GM23338 (cell line): ENCODE data around the gene JAKMIP2. TPM values are rescaled to one million over a fixed set of nuclear protein-coding genes. Genes with fewer than 3 reads are reported as not detected.

Experiments
- ATAC-seq: fragments of 200-7000 bp; cut with Tn5 transposase; 3 replicates; pipeline ENCODE4 v1.9.1; 2020
- DNase-seq: peaks from one replicate; pipeline ENCODE4 v3.0.0-alpha.2; 2015; ENCODE audit warnings: low spot score
- H2AFZ ChIP-seq: fragments of 200-600 bp; sonication (generic); 2 replicates; pipeline ENCODE4 v1.8.0; 2016; ENCODE audit warnings: antibody characterized with exemption, mild to moderate bottlenecking, moderate library complexity
- H3F3A ChIP-seq: fragments of 200-600 bp; sonication (generic); replicated peaks from 2 replicates; pipeline ENCODE4 v1.8.0; 2017; ENCODE audit warnings: antibody characterized with exemption, mixed run types, low read depth
- H3K27ac ChIP-seq: fragments of 200-600 bp; sonication (generic); 2 replicates; pipeline ENCODE4 v1.6.1; 2016; ENCODE audit warnings: low read depth
- H3K27me3 ChIP-seq: fragments of 200-600 bp; sonication (generic); 2 replicates; pipeline ENCODE4 v1.8.0; 2016; ENCODE audit warnings: mild to moderate bottlenecking, mixed run types, moderate library complexity; ENCODE audit not compliant: insufficient read depth
- H3K36me3 ChIP-seq: fragments of 200-600 bp; sonication (generic); 2 replicates; pipeline ENCODE4 v1.8.0; 2016; ENCODE audit warnings: mild to moderate bottlenecking; ENCODE audit not compliant: insufficient read depth
- H3K4me1 ChIP-seq: fragments of 200-600 bp; sonication (generic); 2 replicates; pipeline ENCODE4 v1.8.0; 2016; ENCODE audit warnings: mild to moderate bottlenecking, moderate library complexity; ENCODE audit not compliant: insufficient read depth
- H3K4me2 ChIP-seq: fragments of 200-600 bp; sonication (generic); 2 replicates; pipeline ENCODE4 v1.7.1; 2017; ENCODE audit warnings: mixed run types
- H3K4me3 ChIP-seq: fragments of 200-600 bp; sonication (generic); 2 replicates; pipeline ENCODE4 v1.6.1; 2016; ENCODE audit warnings: mixed run types
- H3K79me2 ChIP-seq: fragments of 200-600 bp; sonication (generic); replicated peaks from 2 replicates; pipeline ENCODE4 v1.8.0; 2017; ENCODE audit warnings: mild to moderate bottlenecking; ENCODE audit not compliant: insufficient read depth
- H3K9me2 ChIP-seq: fragments of 200-600 bp; sonication (generic); 2 replicates; pipeline ENCODE4 v1.8.0; 2017; ENCODE audit not compliant: insufficient read depth
- H4K20me1 ChIP-seq: fragments of 200-600 bp; sonication (generic); replicated peaks from 2 replicates; pipeline ENCODE4 v1.8.0; 2017; ENCODE audit warnings: mild to moderate bottlenecking; ENCODE audit not compliant: insufficient read depth
- H3K27ac Mint-ChIP-seq: 2 replicates; pipeline ENCODE4 v1.8.0; 2020; ENCODE audit warnings: inconsistent platforms, mild to moderate bottlenecking, moderate library complexity, mixed read lengths
- H3K27me3 Mint-ChIP-seq: 3 replicates; pipeline ENCODE4 v1.8.0; 2022; ENCODE audit warnings: low read depth, mild to moderate bottlenecking, moderate library complexity, mixed read lengths, inconsistent platforms; ENCODE audit not compliant: insufficient read depth, poor library complexity
- H3K36me3 Mint-ChIP-seq: 3 replicates; pipeline ENCODE4 v1.8.0; 2021; ENCODE audit warnings: low read depth, mild to moderate bottlenecking, inconsistent platforms, moderate library complexity, mixed read lengths
- H3K4me1 Mint-ChIP-seq: 3 replicates; pipeline ENCODE4 v1.8.0; 2020; ENCODE audit warnings: mild to moderate bottlenecking, inconsistent platforms, mixed read lengths
- H3K4me3 Mint-ChIP-seq: 3 replicates; pipeline ENCODE4 v1.8.0; 2021; ENCODE audit warnings: moderate library complexity, mild to moderate bottlenecking, inconsistent platforms, mixed read lengths
- H3K9me3 Mint-ChIP-seq: 3 replicates; pipeline ENCODE4 v1.8.0; 2020; ENCODE audit warnings: moderate library complexity, mild to moderate bottlenecking, inconsistent platforms, mixed read lengths
- CREB1 ChIP-seq: fragments of 250-450 bp; sonication (Bioruptor Pico); IDR thresholded peaks from 2 replicates; pipeline ENCODE4 v1.5.0; 2020; ENCODE audit warnings: low read depth, mild to moderate bottlenecking, moderate library complexity
- CTCF ChIP-seq, 2 experiments: fragments of 200-600 bp in 1 of 2; sonication (generic) in 1 of 2; conservative IDR thresholded peaks; 2 replicates each; pipeline versions ENCODE4 v1.5.1 to v1.6.1; 2016 to 2017; ENCODE audit warnings: antibody characterized with exemption in 2 of 2, low read depth in 2 of 2, mild to moderate bottlenecking in 2 of 2, moderate library complexity in 1 of 2
- ETS1 ChIP-seq: IDR thresholded peaks from 2 replicates; pipeline ENCODE4 v1.6.1; 2016; ENCODE audit warnings: antibody characterized with exemption
- EZH2 ChIP-seq: fragments of 200-600 bp; sonication (generic); IDR thresholded peaks from one replicate; pipeline ENCODE4 v1.8.0; 2017; ENCODE audit warnings: antibody characterized with exemption, mild to moderate bottlenecking, low read depth; ENCODE audit not compliant: unreplicated experiment
- EZH2phosphoT487 ChIP-seq: fragments of 200-600 bp; sonication (generic); IDR thresholded peaks from one replicate; pipeline ENCODE4 v1.8.1; 2018; ENCODE audit warnings: antibody characterized with exemption; ENCODE audit not compliant: unreplicated experiment
- JUNB ChIP-seq: IDR thresholded peaks from one replicate; pipeline ENCODE4 v1.6.1; 2016; ENCODE audit warnings: antibody characterized with exemption; ENCODE audit not compliant: unreplicated experiment
- NANOG ChIP-seq: IDR thresholded peaks from 2 replicates; pipeline ENCODE4 v1.6.1; 2016; ENCODE audit warnings: antibody characterized with exemption, borderline replicate concordance
- POLR2AphosphoS5 ChIP-seq: IDR thresholded peaks from 2 replicates; pipeline ENCODE4 v1.6.1; 2016; ENCODE audit warnings: antibody characterized with exemption, low read depth
- STAT1 ChIP-seq: IDR thresholded peaks from one replicate; pipeline ENCODE4 v1.6.1; 2016; ENCODE audit warnings: antibody characterized with exemption; ENCODE audit not compliant: unreplicated experiment
- ZNF114 ChIP-seq: fragments of 250-450 bp; sonication (Bioruptor Pico); IDR thresholded peaks from 2 replicates; pipeline ENCODE4 v1.5.0; 2020; ENCODE audit warnings: mild to moderate bottlenecking, moderate library complexity
- ZNF331 ChIP-seq: fragments of 250-450 bp; sonication (Bioruptor Pico); IDR thresholded peaks from 2 replicates; pipeline ENCODE4 v1.5.0; 2020; ENCODE audit warnings: low read depth, mild to moderate bottlenecking, moderate library complexity
- polyA plus RNA-seq: library from polyadenylated mRNA; unstranded; fragments of >200 nt; fragmentation: Nextera tagmentation; extraction: Ambion mirVana; gene quantifications from 2 replicates; pipeline ENCODE4 v1.2.1, GENCODE V29; 2016
- total RNA-seq: library from RNA; depleted of rRNA; stranded (reverse); fragments of >200 nt; shearing (Covaris generic); gene quantifications from 2 replicates; pipeline ENCODE4 v1.2.3, GENCODE V29; 2014
- TF ChIP-seq, protein P1 (sequence below): IDR thresholded peaks from one replicate; pipeline ENCODE4 v1.6.1; 2018; ENCODE audit warnings: antibody characterized with exemption; ENCODE audit not compliant: unreplicated experiment

Gene JAKMIP2
- total and polyA plus RNA-seq, 2 experiments from 2014 or later, result 20.5 to 27.2 TPM

DNA sequence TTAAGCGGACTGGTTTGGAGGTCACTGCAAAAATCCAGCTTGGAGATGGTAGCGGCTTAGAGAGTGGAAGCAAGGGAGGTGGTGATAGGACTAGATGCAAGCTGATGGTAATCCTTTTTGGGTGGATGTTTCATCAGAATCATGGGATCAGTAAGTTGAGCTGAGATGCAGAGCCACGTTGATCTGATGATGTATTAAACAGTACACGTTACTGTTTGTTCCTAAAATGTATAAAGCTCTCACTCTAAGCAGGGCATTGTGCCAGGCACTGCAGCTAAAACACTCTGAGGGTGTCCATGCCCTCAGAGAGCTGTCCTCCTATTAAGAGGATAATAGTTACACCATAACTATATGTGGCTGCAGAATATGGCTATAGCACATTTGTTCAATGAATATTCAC lies 93.1 kb downstream of the JAKMIP2 start:
- H2AFZ ChIP-seq, result no peak overlapping the region
- no peaks in the 10 kb centered on the region; the same call in 2 of the 3 replicates for H3K36me3 Mint-ChIP-seq
- H3K9me3 Mint-ChIP-seq, result no peaks in the 10 kb centered on the region
- no peak overlapping the region for H3K27ac ChIP-seq
- H3K9me2 ChIP-seq, result no peaks in the 10 kb centered on the region
- no peaks in the 10 kb centered on the region for H3K27me3 Mint-ChIP-seq
- H3K4me3 Mint-ChIP-seq, result no peak overlapping the region
- TF ChIP-seq CTCF (conservative IDR thresholded peaks at IDR 0.05; ENCODE audit: low read depth in 2 of 2) (no peak), STAT1 (no peak), JUNB (no peak), EZH2 (no peak)
- no peaks in the 10 kb centered on the region for H3K36me3 ChIP-seq
- H3F3A ChIP-seq, result no peaks in the 10 kb centered on the region
- ATAC-seq, result no peak
- peaks cover 4% of the 10 kb centered on the region; the same call in 1 of the 2 replicates for H3K4me1 ChIP-seq
- H3K4me2 ChIP-seq, result no peak overlapping the region
- H3K27ac Mint-ChIP-seq, result no peak overlapping the region
- no peak for DNase-seq
- H3K27me3 ChIP-seq, result no peaks in the 10 kb centered on the region
- no peaks in the 10 kb centered on the region; the same call in 1 of the 2 replicates for H4K20me1 ChIP-seq
- no peak overlapping the region for H3K4me3 ChIP-seq
- H3K4me1 Mint-ChIP-seq, result peaks cover 22% of the 10 kb centered on the region
- H3K79me2 ChIP-seq, result no peaks in the 10 kb centered on the region

- Histone ChIP-seq H3K36me3 (no peaks in the 10 kb centered on the region; the same call in 1 of the 2 replicates), H3K27me3 (no peaks in the 10 kb centered on the region), H2AFZ (no peak overlapping the region), H3F3A (no peaks in the 10 kb centered on the region), H3K27ac (no peak overlapping the region), H3K9me2 (no peaks in the 10 kb centered on the region), H3K4me1 (peaks cover 4% of the 10 kb centered on the region; the same call in 1 of the 2 replicates), H4K20me1 (no peaks in the 10 kb centered on the region; the same call in 1 of the 2 replicates), H3K79me2 (no peaks in the 10 kb centered on the region), H3K4me3 (no peak overlapping the region), H3K4me2 (no peak overlapping the region)
- DNase-seq (no peak), ATAC-seq (peak; percentile 36)
- no peaks in the 10 kb centered on the region for H3K27me3 Mint-ChIP-seq
- H3K27ac Mint-ChIP-seq, result no peak overlapping the region
- H3K4me3 Mint-ChIP-seq, result no peak overlapping the region
- no peaks in the 10 kb centered on the region for H3K36me3 Mint-ChIP-seq
- peaks cover 22% of the 10 kb centered on the region for H3K4me1 Mint-ChIP-seq
- H3K9me3 Mint-ChIP-seq, result no peaks in the 10 kb centered on the region
- TF ChIP-seq CTCF (conservative IDR thresholded peaks at IDR 0.05; ENCODE audit: low read depth in 2 of 2) (no peak), ETS1 (no peak), EZH2 (no peak), NANOG (no peak), POLR2AphosphoS5 (no peak), CREB1 (CRISPR knock-in tag) (no peak), ZNF114 (CRISPR knock-in tag) (no peak), EZH2phosphoT487 (no peak), STAT1 (no peak), ZNF331 (CRISPR knock-in tag) (no peak)
- TF ChIP-seq, protein P1, sequence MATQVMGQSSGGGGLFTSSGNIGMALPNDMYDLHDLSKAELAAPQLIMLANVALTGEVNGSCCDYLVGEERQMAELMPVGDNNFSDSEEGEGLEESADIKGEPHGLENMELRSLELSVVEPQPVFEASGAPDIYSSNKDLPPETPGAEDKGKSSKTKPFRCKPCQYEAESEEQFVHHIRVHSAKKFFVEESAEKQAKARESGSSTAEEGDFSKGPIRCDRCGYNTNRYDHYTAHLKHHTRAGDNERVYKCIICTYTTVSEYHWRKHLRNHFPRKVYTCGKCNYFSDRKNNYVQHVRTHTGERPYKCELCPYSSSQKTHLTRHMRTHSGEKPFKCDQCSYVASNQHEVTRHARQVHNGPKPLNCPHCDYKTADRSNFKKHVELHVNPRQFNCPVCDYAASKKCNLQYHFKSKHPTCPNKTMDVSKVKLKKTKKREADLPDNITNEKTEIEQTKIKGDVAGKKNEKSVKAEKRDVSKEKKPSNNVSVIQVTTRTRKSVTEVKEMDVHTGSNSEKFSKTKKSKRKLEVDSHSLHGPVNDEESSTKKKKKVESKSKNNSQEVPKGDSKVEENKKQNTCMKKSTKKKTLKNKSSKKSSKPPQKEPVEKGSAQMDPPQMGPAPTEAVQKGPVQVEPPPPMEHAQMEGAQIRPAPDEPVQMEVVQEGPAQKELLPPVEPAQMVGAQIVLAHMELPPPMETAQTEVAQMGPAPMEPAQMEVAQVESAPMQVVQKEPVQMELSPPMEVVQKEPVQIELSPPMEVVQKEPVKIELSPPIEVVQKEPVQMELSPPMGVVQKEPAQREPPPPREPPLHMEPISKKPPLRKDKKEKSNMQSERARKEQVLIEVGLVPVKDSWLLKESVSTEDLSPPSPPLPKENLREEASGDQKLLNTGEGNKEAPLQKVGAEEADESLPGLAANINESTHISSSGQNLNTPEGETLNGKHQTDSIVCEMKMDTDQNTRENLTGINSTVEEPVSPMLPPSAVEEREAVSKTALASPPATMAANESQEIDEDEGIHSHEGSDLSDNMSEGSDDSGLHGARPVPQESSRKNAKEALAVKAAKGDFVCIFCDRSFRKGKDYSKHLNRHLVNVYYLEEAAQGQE, result no peak
Measured at GRCh38 chr5:147688656-147689356, 93.7 kb downstream of the JAKMIP2 start.
